Esophagus squamous epithelium (tissue), 5 donors: ENCODE measurements around the gene GGCX. TPM values are rescaled to one million over a fixed set of nuclear protein-coding genes. Genes with fewer than 3 reads are reported as not detected.

Experiments used
- DNase-seq: peaks from one replicate; lab custom pipeline; 2025; lab: John Stamatoyannopoulos, UW
- H3K27ac ChIP-seq, 4 donors: fragments of 200-600 bp; sonication (generic); one replicate each; pipeline ENCODE4 v1.5.1; 2016 to 2019; ENCODE audit warnings: mild to moderate bottlenecking in 1 of 4
- H3K27me3 ChIP-seq, 4 donors: fragments of 200-600 bp; sonication (generic); 1 replicate in 3 of 4; 2 replicates in 1 of 4; pipeline versions ENCODE4 v1.5.1 to v1.6.0; 2017 to 2021; ENCODE audit warnings: antibody characterized with exemption in 1 of 4
- H3K36me3 ChIP-seq, 3 donors: fragments of 200-600 bp; sonication (generic); one replicate each; pipeline ENCODE4 v1.5.1; 2016 to 2019
- H3K4me1 ChIP-seq, 3 donors: fragments of 200-600 bp; sonication (generic); one replicate each; pipeline ENCODE4 v1.5.1; 2017 to 2019
- H3K4me3 ChIP-seq, 4 donors: fragments of 200-600 bp; sonication (generic); 1 replicate in 3 of 4; 2 replicates in 1 of 4; pipeline ENCODE4 v1.5.1; 2016 to 2019; ENCODE audit warnings: mild to moderate bottlenecking in 2 of 4, moderate library complexity in 1 of 4
- H3K9me3 ChIP-seq, 3 donors: fragments of 200-600 bp; sonication (generic); one replicate each; pipeline ENCODE4 v1.5.1; 2016 to 2019
- CTCF ChIP-seq, 6 experiments: fragments of 450-650 bp in 4 of 6; fragments of 200-600 bp in 2 of 6; sonication (generic) in 2 of 6; IDR thresholded peaks; one replicate each; pipeline ENCODE4 v1.5.1; 2016 to 2019; ENCODE audit warnings: antibody characterized with exemption in 6 of 6, mild to moderate bottlenecking in 4 of 6, moderate library complexity in 4 of 6
- POLR2A ChIP-seq, 4 donors: fragments of 450-650 bp; IDR thresholded peaks; one replicate each; pipeline ENCODE4 v1.6.1; 2017; ENCODE audit warnings: antibody characterized with exemption in 4 of 4, mild to moderate bottlenecking in 4 of 4, moderate library complexity in 3 of 4
- WGBS, 2 donors: methylation state at CpG; one replicate each; pipeline ENCODE4 v1.1.5; 2018; 5-methylcytosine and 5-hydroxymethylcytosine counted together
- intact Hi-C: fragments of 100-400 bp; cut with DNase I; formaldehyde crosslinking; loops from one replicate; pipeline ENCODE4 v1.15.0; 2022
- total RNA-seq, 4 donors: library from RNA; depleted of rRNA; stranded (reverse); fragments of >200 nt; gene quantifications; one replicate each; pipeline ENCODE4 v1.1.0, GENCODE V29; 2016
- donor health status: DM: yes; HTN: yes; CAD: no.

Gene GGCX
- total RNA-seq, 4 donors from 2014 or later = 19.7 to 27.5 (median 23.3) TPM

- peaks cover 16 to 93% (median 23%) of the 10 kb centered on the region in 3 donors for H3K36me3 ChIP-seq
- WGBS, 2 donors = 57 to 66% methylated on average over 6 to 7 of the region's 9 CpGs
- no peaks in the 10 kb centered on the region for H3K9me3 ChIP-seq
- intact Hi-C loops = loop anchor here (2.0 kb wide), 1 partner anchor 131 kb away; no protein-coding TSS in a partner anchor
- no peak for DNase-seq
- no peak overlapping the region for H3K4me3 ChIP-seq
- H3K4me1 ChIP-seq = peaks cover 0 to 15% (median 0%) of the 10 kb centered on the region in 3 donors
- H3K27ac ChIP-seq = peak overlapping the region in 3 of 4 donors; percentile 8 to 26 (median 22)
- H3K27me3 ChIP-seq = no peaks in the 10 kb centered on the region
- TF ChIP-seq POLR2A (IDR thresholded peaks at IDR 0.05) (no peak), CTCF (IDR thresholded peaks at IDR 0.05) (peak; percentile 87 to 96 (median 94))
Measured at GRCh38 chr2:85551698-85552678, 9.3 kb downstream of the GGCX start.

GRCh38 chr2:85550486-85550885 lies 10.8 kb downstream of the GGCX start:
- 71 to 78% methylated on average over 10 of the region's 10 CpGs for whole genome bisulfite sequencing, 2 donors
- Histone ChIP-seq H3K36me3 (peaks cover 17 to 92% (median 23%) of the 10 kb centered on the region in 3 donors), H3K27ac (peak overlapping the region in 3 of 4 donors; percentile 12 to 26 (median 26)), H3K27me3 (no peaks in the 10 kb centered on the region), H3K4me3 (no peak overlapping the region), H3K9me3 (no peaks in the 10 kb centered on the region), H3K4me1 (peaks cover 0 to 30% (median 4%) of the 10 kb centered on the region in 3 donors)
- DNase-seq = no peak
- intact Hi-C loops = loop anchor here (2.0 kb wide), 1 partner anchor 130 kb away; no protein-coding TSS in a partner anchor
- no peak for TF ChIP-seq POLR2A (IDR thresholded peaks at IDR 0.05)
- no peak for TF ChIP-seq CTCF (IDR thresholded peaks at IDR 0.05)

GRCh38 chr2:85549826-85550225 lies 11.5 kb downstream of the GGCX start:
- 47 to 50% methylated on average over 4 of the region's 4 CpGs for WGBS, 2 donors
- H3K27ac ChIP-seq = peak overlapping the region in 3 of 4 donors; percentile 12 to 26 (median 26)
- peaks cover 0 to 37% (median 4%) of the 10 kb centered on the region in 3 donors for H3K4me1 ChIP-seq
- no peak for DNase-seq
- no peak overlapping the region for H3K4me3 ChIP-seq
- peaks cover 20 to 92% (median 20%) of the 10 kb centered on the region in 3 donors for H3K36me3 ChIP-seq
- TF ChIP-seq CTCF (IDR thresholded peaks at IDR 0.05) (no peak), POLR2A (IDR thresholded peaks at IDR 0.05) (no peak)
- no peaks in the 10 kb centered on the region for H3K27me3 ChIP-seq
- no peaks in the 10 kb centered on the region for H3K9me3 ChIP-seq
- intact Hi-C loops = loop anchor here (2.0 kb wide), 1 partner anchor 129 kb away; no protein-coding TSS in a partner anchor

GRCh38 chr2:85549095-85549494 lies 12.2 kb downstream of the GGCX start:
- no peak for DNase-seq
- H3K36me3 ChIP-seq = peaks cover 14 to 92% (median 20%) of the 10 kb centered on the region in 3 donors
- H3K4me1 ChIP-seq = peaks cover 0 to 44% (median 7%) of the 10 kb centered on the region in 3 donors
- H3K4me3 ChIP-seq = no peak overlapping the region
- H3K27ac ChIP-seq = peak overlapping the region in 1 of 4 donors; percentile 2
- intact Hi-C loops = no loop called here
- H3K9me3 ChIP-seq = no peaks in the 10 kb centered on the region
- TF ChIP-seq POLR2A (IDR thresholded peaks at IDR 0.05) = no peak
- TF ChIP-seq CTCF (IDR thresholded peaks at IDR 0.05) = no peak
- 86 to 92% methylated on average over 10 of the region's 10 CpGs for WGBS, 2 donors
- no peaks in the 10 kb centered on the region for H3K27me3 ChIP-seq

GRCh38 chr2:85548608-85548900 lies 12.7 kb downstream of the GGCX start:
- TF ChIP-seq CTCF (IDR thresholded peaks at IDR 0.05) = no peak
- TF ChIP-seq POLR2A (IDR thresholded peaks at IDR 0.05) = no peak
- no peaks in the 10 kb centered on the region for H3K27me3 ChIP-seq
- peak overlapping the region in 1 of 4 donors; percentile 2 for H3K27ac ChIP-seq
- no peaks in the 10 kb centered on the region for H3K9me3 ChIP-seq
- WGBS, 2 donors = 45 to 60% methylated on average over 2 of the region's 2 CpGs
- H3K4me3 ChIP-seq = no peak overlapping the region
- peaks cover 14 to 92% (median 23%) of the 10 kb centered on the region in 3 donors for H3K36me3 ChIP-seq
- peaks cover 0 to 49% (median 9%) of the 10 kb centered on the region in 3 donors for H3K4me1 ChIP-seq
- DNase-seq = no peak
- intact Hi-C loops = no loop called here
